K562 (cell line): ENCODE measurements around the gene ITGAX. TPM values are rescaled to one million over a fixed set of nuclear protein-coding genes. Genes with fewer than 3 reads are reported as not detected.

Experiments used
- ATAC-seq: fragments of 200-7000 bp; cut with Tn5 transposase; 3 replicates; pipeline ENCODE4 v1.9.1; 2020; ENCODE audit warnings: moderate library complexity
- BruUV-seq: library from RNA; stranded (reverse); fragments of 400-500 nt; replicated peaks from 2 replicates; lab custom pipeline; 2021; lab: Mats Ljungman, UMichigan
- CTCF ChIA-PET: fragments of 300-600 bp; formaldehyde crosslinking; extraction: SDS; loops from one replicate; lab custom pipeline; 2021; ENCODE audit warnings: low intra/inter-chr PET ratio; lab: Yijun Ruan, JAX
- POLR2A ChIA-PET: fragments of 300-600, 350-650 bp; sonication (Branson Sonifier 250); formaldehyde crosslinking; extraction: SDS; loops from one replicate; lab custom pipeline; 2021; ENCODE audit warnings: antibody characterized with exemption, inconsistent platforms; lab: Yijun Ruan, JAX
- DNase-seq, 4 experiments: peaks; one replicate each; pipeline versions ENCODE4 v3.0.0 to v3.0.0-alpha.2; 2011 to 2018; ENCODE audit warnings: low spot score in 3 of 4, mixed read lengths in 3 of 4; ENCODE audit errors: extremely low read depth in 1 of 4
- FAIRE-seq: peaks from 2 replicates; lab custom pipeline; 2011; peaks lifted over from hg19 to GRCh38; lab: Jason Lieb, UNC
- H2AFZ ChIP-seq: 2 replicates; pipeline ENCODE4 v1.6.0; 2011; ENCODE audit warnings: low read depth, low read length, control low read depth, inconsistent platforms
- H3K27ac ChIP-seq: fragments of 200-600 bp; 3 replicates; pipeline ENCODE4 v1.8.0; 2011; ENCODE audit warnings: low read depth, mild to moderate bottlenecking, control low read depth, inconsistent platforms, low read length, moderate library complexity, mixed read lengths; ENCODE audit errors: extremely low read depth
- H3K27me3 ChIP-seq, 2 experiments: fragments of 300-600 bp in 1 of 2; 2 replicates in 1 of 2; 3 replicates in 1 of 2; pipeline versions ENCODE4 v1.6.0 to v1.8.0; 2011; ENCODE audit warnings: inconsistent platforms in 2 of 2, low read length in 2 of 2, mild to moderate bottlenecking in 1 of 2, mixed read lengths in 1 of 2, moderate library complexity in 1 of 2; ENCODE audit not compliant: control insufficient read depth in 2 of 2, insufficient read depth in 2 of 2
- H3K36me3 ChIP-seq: fragments of 300-600 bp; 3 replicates; pipeline ENCODE4 v1.8.0; 2011; ENCODE audit warnings: mild to moderate bottlenecking, low read length, inconsistent platforms; ENCODE audit not compliant: control insufficient read depth, insufficient read depth
- H3K4me1 ChIP-seq, 2 experiments: fragments of 200-600 bp in 1 of 2; replicated peaks in 1 of 2; 2 replicates in 1 of 2; 3 replicates in 1 of 2; pipeline versions ENCODE4 v1.5.1 to v1.8.0; 2011; ENCODE audit warnings: inconsistent platforms in 2 of 2, low read length in 2 of 2, mild to moderate bottlenecking in 1 of 2, mixed read lengths in 1 of 2, moderate library complexity in 1 of 2; ENCODE audit not compliant: control insufficient read depth in 2 of 2, insufficient read depth in 2 of 2
- H3K4me2 ChIP-seq: 2 replicates; pipeline ENCODE4 v1.6.1; 2011; ENCODE audit warnings: low read length, control low read depth, inconsistent platforms, mixed read lengths; ENCODE audit not compliant: insufficient read depth
- H3K4me3 ChIP-seq: fragments of 200-600 bp; sonication (generic), shearing (Covaris generic); 2 replicates; pipeline ENCODE4 v1.5.1; 2016; ENCODE audit warnings: control low read depth, inconsistent platforms
- H3K79me2 ChIP-seq: fragments of 200-600 bp; 3 replicates; pipeline ENCODE4 v1.8.0; 2011; ENCODE audit warnings: low read length, inconsistent platforms; ENCODE audit not compliant: control insufficient read depth, insufficient read depth
- H3K9ac ChIP-seq, 2 experiments: 2 replicates each; pipeline versions ENCODE4 v1.6.0 to v1.6.1; 2011; ENCODE audit warnings: low read depth in 2 of 2, low read length in 2 of 2, control low read depth in 1 of 2, inconsistent platforms in 1 of 2, mild to moderate bottlenecking in 1 of 2, mixed read lengths in 1 of 2; ENCODE audit not compliant: insufficient read depth in 1 of 2
- H3K9me1 ChIP-seq: one replicate; pipeline ENCODE4 v1.6.0; 2011; ENCODE audit warnings: inconsistent platforms, mild to moderate bottlenecking, low read length, moderate library complexity; ENCODE audit not compliant: control insufficient read depth, insufficient read depth
- H3K9me3 ChIP-seq: replicated peaks from 2 replicates; pipeline ENCODE4 v1.5.1; 2011; ENCODE audit warnings: low read depth, low read length, inconsistent platforms; ENCODE audit not compliant: control insufficient read depth, insufficient read depth
- H4K20me1 ChIP-seq: replicated peaks from 2 replicates; pipeline ENCODE4 v1.6.1; 2011; ENCODE audit warnings: low read length, inconsistent platforms, mixed read lengths; ENCODE audit not compliant: control insufficient read depth, insufficient read depth
- CCNT2 ChIP-seq: IDR thresholded peaks from 2 replicates; pipeline ENCODE4 v1.6.1; 2011; ENCODE audit warnings: borderline replicate concordance, low read depth, mild to moderate bottlenecking, moderate library complexity, mixed read lengths, low read length; ENCODE audit not compliant: insufficient read length; ENCODE audit errors: extremely low read depth
- LARP7 ChIP-seq: fragments of 450-650 bp; IDR thresholded peaks from 2 replicates; pipeline ENCODE4 v1.6.1; 2016
- MIER1 ChIP-seq: fragments of 450-650 bp; IDR thresholded peaks from 2 replicates; pipeline ENCODE4 v1.6.1; 2016; ENCODE audit warnings: antibody characterized with exemption, mild to moderate bottlenecking, low read depth
- NCOA1 ChIP-seq: fragments of 450-650 bp; IDR thresholded peaks from 2 replicates; pipeline ENCODE4 v1.6.1; 2016; ENCODE audit warnings: low read depth
- NCOA4 ChIP-seq: fragments of 450-650 bp; IDR thresholded peaks from 2 replicates; pipeline ENCODE4 v1.6.1; 2018; ENCODE audit warnings: mild to moderate bottlenecking; ENCODE audit not compliant: partially characterized antibody
- PML ChIP-seq: IDR thresholded peaks from 2 replicates; pipeline ENCODE4 v1.6.1; 2012; ENCODE audit warnings: low read length, inconsistent platforms
- TAL1 ChIP-seq: fragments of 450-650 bp; IDR thresholded peaks from 2 replicates; pipeline ENCODE4 v1.6.1; 2016; ENCODE audit warnings: mild to moderate bottlenecking
- TFAP4 ChIP-seq: sonication (generic); formaldehyde crosslinking; IDR thresholded peaks from 2 replicates; pipeline ENCODE4 v1.8.0; 2022; ENCODE audit warnings: missing genetic modification reagents, mild to moderate bottlenecking, moderate library complexity, borderline replicate concordance
- VEZF1 ChIP-seq: fragments of 200-800 bp; sonication (Bioruptor generic); IDR thresholded peaks from 2 replicates; pipeline ENCODE4 v1.6.1; 2017; ENCODE audit warnings: missing genetic modification characterization, missing compliant biosample characterization
- ZNF584 ChIP-seq: fragments of 200-800 bp; sonication (Bioruptor generic); IDR thresholded peaks from 2 replicates; pipeline ENCODE4 v1.6.1; 2016; ENCODE audit warnings: low read depth, mild to moderate bottlenecking, missing genetic modification characterization, missing compliant biosample characterization
- WGBS: fragments of 100-300 bp; shearing (Covaris generic); methylation state at CpG from one replicate; pipeline ENCODE4 v1.1.6; 2016; ENCODE audit warnings: low coverage, mixed read lengths; ENCODE audit not compliant: insufficient coverage; ENCODE audit errors: missing lambda C conversion rate; 5-methylcytosine and 5-hydroxymethylcytosine counted together
- in situ Hi-C: fragments of 300-500 bp; cut with MboI; formaldehyde crosslinking; loops from 4 replicates; pipeline ENCODE4 v1.15.0; 2018; ENCODE audit warnings: inconsistent platforms, mixed read lengths
- intact Hi-C: fragments of 100-400 bp; cut with micrococcal nuclease; formaldehyde crosslinking; loops from 2 replicates; pipeline ENCODE4 v1.14.2; 2022
- polyA plus RNA-seq, 8 experiments: library from polyadenylated mRNA; depleted of rRNA in 4 of 8; stranded (reverse) in 5 of 8; unstranded in 3 of 8; fragments of >200 nt; fragmentation: Nextera tagmentation in 2 of 8; fragmentation: Illumina TruSeq in 1 of 8; extraction: Ambion mirVana in 2 of 8; extraction: Trizol in 1 of 8; gene quantifications; 2 replicates each; pipeline versions ENCODE4 v1.2.1 to v1.2.3, GENCODE V29; 2011 to 2014; ENCODE audit warnings: inconsistent platforms in 1 of 8, missing spikeins in 1 of 8
- total RNA-seq, 7 experiments: library from RNA; depleted of rRNA in 6 of 7; stranded (reverse); fragments of >200 nt in 6 of 7; fragmentation: Illumina TruSeq in 2 of 7; extraction: Trizol in 2 of 7; gene quantifications; 2 replicates each; pipeline versions ENCODE4 v1.2.1 to v1.2.3, GENCODE V29; 2011 to 2021; ENCODE audit warnings: low replicate concordance in 1 of 7
- TF ChIP-seq, protein P1 (sequence below): sonication (generic); formaldehyde crosslinking; IDR thresholded peaks from 2 replicates; pipeline ENCODE4 v1.8.1; 2022; ENCODE audit warnings: missing genetic modification reagents
- TF ChIP-seq, protein P2 (sequence below): fragments of 450-650 bp; formaldehyde crosslinking; IDR thresholded peaks from 2 replicates; pipeline ENCODE4 v1.4.0; 2020; ENCODE audit warnings: mild to moderate bottlenecking

ITGAX gene
- total and polyA plus RNA-seq, 9 of the 15 experiments (the other 6 are each of a cell fraction or from before 2014, with no cell fraction given) = 0.03 to 0.58 (median 0.14) TPM

DNA sequence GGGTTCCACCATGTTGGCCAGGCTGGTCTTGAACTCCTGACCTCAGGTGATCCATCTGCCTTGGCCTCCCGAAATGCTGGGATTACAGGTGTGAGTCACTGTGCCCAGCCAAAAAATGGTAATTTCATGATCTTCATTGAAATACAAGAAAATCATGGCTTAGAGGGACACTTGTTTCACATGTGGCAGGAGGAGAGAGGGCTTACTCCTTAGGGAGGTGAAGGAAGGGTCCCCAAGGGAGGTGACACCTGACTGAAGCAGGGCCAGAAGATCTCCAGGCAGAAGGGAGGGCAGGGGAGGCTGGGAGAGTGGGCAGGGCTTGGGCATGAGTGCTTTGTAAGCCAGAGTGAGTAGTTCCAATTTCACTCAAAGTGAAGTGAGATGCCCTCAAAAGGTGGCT lies 20.0 kb upstream of the ITGAX start:
- Histone ChIP-seq H2AFZ (no peak overlapping the region), H3K4me1 (peaks cover 0 to 19% of the 10 kb centered on the region in 2 experiments; a peak in 1 of 5 replicates), H3K9me1 (no peaks in the 10 kb centered on the region), H3K79me2 (no peaks in the 10 kb centered on the region), H3K36me3 (no peaks in the 10 kb centered on the region), H3K4me3 (no peak overlapping the region), H3K27me3 (peaks cover 19 to 57% of the 10 kb centered on the region in 2 experiments; a peak in 4 of 5 replicates), H3K9me3 (no peaks in the 10 kb centered on the region), H3K4me2 (no peak overlapping the region), H3K27ac (no peak overlapping the region), H3K9ac (no peak overlapping the region), H4K20me1 (no peaks in the 10 kb centered on the region)
- BruUV-seq = no TSS peak
- intact Hi-C loops = no loop called here
- TF ChIP-seq LARP7 (no peak), NCOA1 (no peak), CCNT2 (no peak), MIER1 (no peak), NCOA4 (no peak), TFAP4 (no peak), VEZF1 (CRISPR knock-in tag) (no peak), PML (no peak), ZNF584 (CRISPR knock-in tag) (no peak), TAL1 (no peak)
- TF ChIP-seq, protein P1, sequence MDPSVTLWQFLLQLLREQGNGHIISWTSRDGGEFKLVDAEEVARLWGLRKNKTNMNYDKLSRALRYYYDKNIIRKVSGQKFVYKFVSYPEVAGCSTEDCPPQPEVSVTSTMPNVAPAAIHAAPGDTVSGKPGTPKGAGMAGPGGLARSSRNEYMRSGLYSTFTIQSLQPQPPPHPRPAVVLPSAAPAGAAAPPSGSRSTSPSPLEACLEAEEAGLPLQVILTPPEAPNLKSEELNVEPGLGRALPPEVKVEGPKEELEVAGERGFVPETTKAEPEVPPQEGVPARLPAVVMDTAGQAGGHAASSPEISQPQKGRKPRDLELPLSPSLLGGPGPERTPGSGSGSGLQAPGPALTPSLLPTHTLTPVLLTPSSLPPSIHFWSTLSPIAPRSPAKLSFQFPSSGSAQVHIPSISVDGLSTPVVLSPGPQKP (CRISPR knock-in tag) = no peak
- TF ChIP-seq, protein P2, sequence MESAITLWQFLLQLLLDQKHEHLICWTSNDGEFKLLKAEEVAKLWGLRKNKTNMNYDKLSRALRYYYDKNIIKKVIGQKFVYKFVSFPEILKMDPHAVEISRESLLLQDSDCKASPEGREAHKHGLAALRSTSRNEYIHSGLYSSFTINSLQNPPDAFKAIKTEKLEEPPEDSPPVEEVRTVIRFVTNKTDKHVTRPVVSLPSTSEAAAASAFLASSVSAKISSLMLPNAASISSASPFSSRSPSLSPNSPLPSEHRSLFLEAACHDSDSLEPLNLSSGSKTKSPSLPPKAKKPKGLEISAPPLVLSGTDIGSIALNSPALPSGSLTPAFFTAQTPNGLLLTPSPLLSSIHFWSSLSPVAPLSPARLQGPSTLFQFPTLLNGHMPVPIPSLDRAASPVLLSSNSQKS (CRISPR knock-in tag) = no peak
- POLR2A ChIA-PET = no interaction called here
- no peak for ATAC-seq
- in situ Hi-C loops = no loop called here
- CTCF ChIA-PET = no interaction called here
- DNase-seq = no peak
- no peak for FAIRE-seq
- 0% methylated on average over 1 of the region's 1 CpG for WGBS
